NCI-H524 treated with DMSO at 0.1 percent for 48 hours (cell line): ENCODE measurements around the gene ETS1.

Experiments
- DNase-seq: peaks from one replicate; lab custom pipeline; 2025; lab: John Stamatoyannopoulos, UW

Gene ETS1

GRCh38 chr11:128517451-128518230 is 69.7 kb downstream of the ETS1 start:
- no peak for DNase-seq

GRCh38 chr11:128516886-128517285 is 70.5 kb downstream of the ETS1 start:
- no peak for DNase-seq

- DNase-seq: no peak
Measured at GRCh38 chr11:128515826-128516778, 71.3 kb downstream of the ETS1 start.

- DNase-seq: no peak
Measured at GRCh38 chr11:128515086-128515485, 72.3 kb downstream of the ETS1 start.

- DNase-seq: no peak
Measured at GRCh38 chr11:128513915-128514681, 73.3 kb downstream of the ETS1 start.

GRCh38 chr11:128512474-128512996 is 74.8 kb downstream of the ETS1 start:
- no peak for DNase-seq

- DNase-seq: no peak
Measured at GRCh38 chr11:128511712-128512111, 75.6 kb downstream of the ETS1 start.

- DNase-seq: no peak
Measured at GRCh38 chr11:128509621-128510389, 77.6 kb downstream of the ETS1 start.

GRCh38 chr11:128508770-128509510 is 78.4 kb downstream of the ETS1 start:
- no peak for DNase-seq

- no peak for DNase-seq
Measured at GRCh38 chr11:128507936-128508335, 79.4 kb downstream of the ETS1 start.

- peak; percentile 50 for DNase-seq
Measured at GRCh38 chr11:128506999-128507611, 80.3 kb downstream of the ETS1 start.

- DNase-seq: no peak
Measured at GRCh38 chr11:128506356-128506755, 81.0 kb downstream of the ETS1 start.

- DNase-seq: no peak
Measured at GRCh38 chr11:128505449-128506065, 81.8 kb downstream of the ETS1 start.

GRCh38 chr11:128504486-128504885 is 82.9 kb downstream of the ETS1 start:
- no peak for DNase-seq

- peak; percentile 88 for DNase-seq
Measured at GRCh38 chr11:128503245-128503991, 83.9 kb downstream of the ETS1 start.

- no peak for DNase-seq
Measured at GRCh38 chr11:128502726-128503125, 84.6 kb downstream of the ETS1 start.

- DNase-seq: no peak
Measured at GRCh38 chr11:128501632-128502549, 85.5 kb downstream of the ETS1 start.

GRCh38 chr11:128501008-128501407 is 86.3 kb downstream of the ETS1 start:
- no peak for DNase-seq
